GM12878 (cell line): ENCODE measurements around the gene CFAP92. TPM values are rescaled to one million over a fixed set of nuclear protein-coding genes. Genes with fewer than 3 reads are reported as not detected.
A peak's percentile ranks its signal among the peaks of the same experiment; 100 is the strongest.

ENCODE experiments used
- CEBPB ChIP-seq, 2 experiments: fragments of 150-350 bp in 1 of 2; IDR thresholded peaks; 2 replicates each; pipeline ENCODE4 v1.6.1; 2012 to 2014; ENCODE audit warnings: low read depth in 2 of 2, low read length in 2 of 2, borderline replicate concordance in 1 of 2, inconsistent platforms in 1 of 2
- CREM ChIP-seq: IDR thresholded peaks from 2 replicates; pipeline ENCODE4 v1.6.1; 2014; ENCODE audit warnings: antibody characterized with exemption, low read depth
- EGR1 ChIP-seq, 2 experiments: IDR thresholded peaks; 1 replicate in 1 of 2; 2 replicates in 1 of 2; pipeline ENCODE4 v1.6.1; 2011 to 2012; ENCODE audit warnings: low read depth in 2 of 2, low read length in 2 of 2, borderline replicate concordance in 1 of 2, mild to moderate bottlenecking in 1 of 2, moderate library complexity in 1 of 2
- EP300 ChIP-seq, 2 experiments: fragments of 150-350 bp in 1 of 2; IDR thresholded peaks; 2 replicates each; pipeline ENCODE4 v1.6.1; 2011 to 2012; ENCODE audit warnings: low read depth in 2 of 2, low read length in 2 of 2, borderline replicate concordance in 1 of 2, improper control_type of control experiment in 1 of 2, inconsistent platforms in 1 of 2; ENCODE audit not compliant: control insufficient read depth in 1 of 2
- EZH2 ChIP-seq: IDR thresholded peaks from 2 replicates; pipeline ENCODE4 v1.6.1; 2012; ENCODE audit warnings: low read depth, mild to moderate bottlenecking, control low read depth, inconsistent platforms, low read length, borderline replicate concordance; ENCODE audit not compliant: control insufficient read depth
- HCFC1 ChIP-seq: fragments of 150-350 bp; IDR thresholded peaks from 2 replicates; pipeline ENCODE4 v1.6.1; 2014; ENCODE audit warnings: low read length
- IKZF1 ChIP-seq: fragments of 450-650 bp; conservative IDR thresholded peaks from 2 replicates; pipeline ENCODE4 v1.6.1; 2017; ENCODE audit warnings: antibody characterized with exemption, mild to moderate bottlenecking
- JUNB ChIP-seq: IDR thresholded peaks from 2 replicates; pipeline ENCODE4 v1.6.1; 2016; ENCODE audit warnings: antibody characterized with exemption, mild to moderate bottlenecking
- KAT2A ChIP-seq: conservative IDR thresholded peaks from 2 replicates; pipeline ENCODE4 v1.6.1; 2011; ENCODE audit warnings: low read depth, low read length; ENCODE audit not compliant: control insufficient read depth
- NBN ChIP-seq: fragments of 450-650 bp; IDR thresholded peaks from 2 replicates; pipeline ENCODE4 v1.6.1; 2016
- NFYA ChIP-seq: IDR thresholded peaks from 2 replicates; pipeline ENCODE4 v1.6.1; 2011; ENCODE audit warnings: low read depth, mild to moderate bottlenecking, low read length, improper control_type of control experiment, borderline replicate concordance
- NR2C1 ChIP-seq: fragments of 450-650 bp; IDR thresholded peaks from 2 replicates; pipeline ENCODE4 v1.6.1; 2017; ENCODE audit warnings: antibody characterized with exemption, mild to moderate bottlenecking, moderate library complexity
- PML ChIP-seq: IDR thresholded peaks from 2 replicates; pipeline ENCODE4 v1.6.1; 2012; ENCODE audit warnings: low read length, inconsistent platforms
- RAD51 ChIP-seq: fragments of 450-650 bp; IDR thresholded peaks from 2 replicates; pipeline ENCODE4 v1.6.1; 2016; ENCODE audit warnings: moderate library complexity, mild to moderate bottlenecking, inconsistent platforms
- RELA ChIP-seq: fragments of 450-650 bp; IDR thresholded peaks from 2 replicates; pipeline ENCODE4 v1.8.0; 2014; ENCODE audit warnings: borderline replicate concordance; ENCODE audit not compliant: partially characterized antibody
- RUNX3 ChIP-seq: IDR thresholded peaks from 2 replicates; pipeline ENCODE4 v1.6.1; 2012; ENCODE audit warnings: low read length, inconsistent platforms
- SIN3A ChIP-seq: IDR thresholded peaks from 2 replicates; pipeline ENCODE4 v1.6.1; 2012; ENCODE audit warnings: low read depth, low read length, improper control_type of control experiment
- SMARCA5 ChIP-seq: fragments of 450-650 bp; IDR thresholded peaks from 2 replicates; pipeline ENCODE4 v1.6.1; 2017; ENCODE audit warnings: mild to moderate bottlenecking
- SRF ChIP-seq, 2 experiments: IDR thresholded peaks; 2 replicates each; pipeline ENCODE4 v1.6.1; 2011; ENCODE audit warnings: low read depth in 2 of 2, low read length in 2 of 2, mild to moderate bottlenecking in 1 of 2, moderate library complexity in 1 of 2
- STAT3 ChIP-seq: IDR thresholded peaks from 2 replicates; pipeline ENCODE4 v1.6.1; 2011; ENCODE audit warnings: low read depth, low read length, improper control_type of control experiment
- ZBED1 ChIP-seq: IDR thresholded peaks from 2 replicates; pipeline ENCODE4 v1.6.1; 2016; ENCODE audit warnings: borderline replicate concordance
- ZNF24 ChIP-seq: fragments of 450-650 bp; IDR thresholded peaks from 2 replicates; pipeline ENCODE4 v1.6.1; 2017; ENCODE audit warnings: antibody characterized with exemption, mild to moderate bottlenecking
- ZNF384 ChIP-seq: IDR thresholded peaks from 2 replicates; pipeline ENCODE4 v1.6.1; 2012; ENCODE audit warnings: low read depth, mild to moderate bottlenecking, low read length, improper control_type of control experiment, borderline replicate concordance
- polyA plus RNA-seq, 11 experiments: library from polyadenylated mRNA; depleted of rRNA in 4 of 11; unstranded in 6 of 11; stranded (reverse) in 5 of 11; fragments of >200 nt; fragmentation: Nextera tagmentation in 4 of 11; fragmentation: Illumina TruSeq in 1 of 11; extraction: Ambion mirVana in 4 of 11; extraction: Trizol in 1 of 11; gene quantifications; 1 replicate in 1 of 11; 2 replicates in 10 of 11; pipeline versions ENCODE4 v1.2.1 to v1.2.3, GENCODE V29; 2011 to 2016; ENCODE audit warnings: inconsistent platforms in 2 of 11, missing spikeins in 2 of 11, low read depth in 1 of 11
- total RNA-seq, 4 experiments: library from RNA; depleted of rRNA in 3 of 4; stranded (reverse); fragments of >200 nt in 3 of 4; fragmentation: Illumina TruSeq in 1 of 4; extraction: Trizol in 1 of 4; gene quantifications; 2 replicates each; pipeline versions ENCODE4 v1.2.1 to v1.2.3, GENCODE V29; 2013 to 2021
- TF ChIP-seq, protein P1 (sequence below): fragments of 450-650 bp; IDR thresholded peaks from 2 replicates; pipeline ENCODE4 v1.6.1; 2014; ENCODE audit warnings: mild to moderate bottlenecking
- TF ChIP-seq, protein P2 (sequence below): fragments of 450-650 bp; IDR thresholded peaks from 2 replicates; pipeline ENCODE4 v1.6.1; 2017; ENCODE audit warnings: low read depth, mild to moderate bottlenecking, moderate library complexity
- TF ChIP-seq, protein P3 (sequence below): IDR thresholded peaks from 2 replicates; pipeline ENCODE4 v1.6.1; 2012; ENCODE audit warnings: low read depth, low read length, improper control_type of control experiment

CFAP92 gene
- total and polyA plus RNA-seq, 10 of the 15 experiments (the other 5 are each of a cell fraction or from before 2014, with no cell fraction given): 0.05 to 0.52 (median 0.14) TPM; not detected in 7

DNA sequence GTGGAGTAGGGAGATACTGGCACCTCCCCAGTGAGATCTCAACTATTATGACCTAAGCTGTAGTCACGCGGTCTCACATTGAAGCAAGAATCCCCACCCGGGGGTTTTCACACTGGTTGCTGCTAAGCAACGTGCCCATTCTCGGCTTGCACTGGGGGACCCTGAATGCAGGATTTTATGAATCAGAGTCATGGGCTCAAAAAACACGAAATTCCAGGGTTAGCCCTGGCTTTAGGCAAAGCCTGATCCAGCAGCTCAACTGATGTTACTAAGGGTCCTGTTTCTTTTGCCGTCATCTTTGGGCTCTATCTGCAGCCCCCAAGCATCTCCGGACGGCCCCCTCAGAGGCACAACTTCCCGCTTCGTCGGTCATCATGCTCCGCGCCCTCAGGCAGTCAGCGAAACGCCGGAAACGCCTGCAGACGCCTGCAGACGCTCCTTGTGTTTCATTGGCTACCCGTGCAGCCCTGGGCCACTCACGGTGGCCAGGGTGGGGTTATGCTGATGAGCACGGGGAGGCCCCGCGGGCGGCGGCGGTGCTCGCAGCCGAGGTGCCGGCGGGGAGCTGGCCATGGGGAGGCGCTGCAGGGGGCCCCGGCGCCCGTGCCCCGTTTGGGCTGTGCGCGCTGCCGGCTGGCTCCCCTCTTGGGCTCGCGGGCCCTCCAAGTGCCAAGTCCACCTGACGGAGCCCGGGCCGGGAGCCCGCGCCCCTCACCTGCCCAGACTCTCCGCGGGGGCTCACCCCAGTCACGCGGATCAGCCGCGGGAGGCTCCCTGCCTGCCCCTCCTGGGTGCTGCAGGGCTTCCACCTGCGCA, 33.1 kb upstream of the CFAP92 start (continued):
- no peak for TF ChIP-seq RUNX3
- TF ChIP-seq HCFC1: no peak
- TF ChIP-seq ZBED1: no peak
- no peak for TF ChIP-seq CEBPB (IDR thresholded peaks at IDR 0.05; ENCODE audit: borderline replicate concordance in 1 of 2, low read depth in 2 of 2, low read length in 2 of 2)
- no peak for TF ChIP-seq SRF (IDR thresholded peaks at IDR 0.05; ENCODE audit: low read depth in 2 of 2, low read length in 2 of 2)
- TF ChIP-seq, protein P1, sequence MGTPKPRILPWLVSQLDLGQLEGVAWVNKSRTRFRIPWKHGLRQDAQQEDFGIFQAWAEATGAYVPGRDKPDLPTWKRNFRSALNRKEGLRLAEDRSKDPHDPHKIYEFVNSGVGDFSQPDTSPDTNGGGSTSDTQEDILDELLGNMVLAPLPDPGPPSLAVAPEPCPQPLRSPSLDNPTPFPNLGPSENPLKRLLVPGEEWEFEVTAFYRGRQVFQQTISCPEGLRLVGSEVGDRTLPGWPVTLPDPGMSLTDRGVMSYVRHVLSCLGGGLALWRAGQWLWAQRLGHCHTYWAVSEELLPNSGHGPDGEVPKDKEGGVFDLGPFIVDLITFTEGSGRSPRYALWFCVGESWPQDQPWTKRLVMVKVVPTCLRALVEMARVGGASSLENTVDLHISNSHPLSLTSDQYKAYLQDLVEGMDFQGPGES: 0 out of 2 replicates have a peak, but pooled peaks have one; percentile 63
- no peak for TF ChIP-seq NFYA
- TF ChIP-seq NBN: 0 out of 2 replicates have a peak, but pooled peaks have one; percentile 30
- TF ChIP-seq SMARCA5: peak; percentile 61; the same call in 1 of the 2 replicates
- TF ChIP-seq RAD51: no peak
- TF ChIP-seq PML: no peak
- no peak for TF ChIP-seq RELA
- TF ChIP-seq SIN3A: no peak
- TF ChIP-seq, protein P2, sequence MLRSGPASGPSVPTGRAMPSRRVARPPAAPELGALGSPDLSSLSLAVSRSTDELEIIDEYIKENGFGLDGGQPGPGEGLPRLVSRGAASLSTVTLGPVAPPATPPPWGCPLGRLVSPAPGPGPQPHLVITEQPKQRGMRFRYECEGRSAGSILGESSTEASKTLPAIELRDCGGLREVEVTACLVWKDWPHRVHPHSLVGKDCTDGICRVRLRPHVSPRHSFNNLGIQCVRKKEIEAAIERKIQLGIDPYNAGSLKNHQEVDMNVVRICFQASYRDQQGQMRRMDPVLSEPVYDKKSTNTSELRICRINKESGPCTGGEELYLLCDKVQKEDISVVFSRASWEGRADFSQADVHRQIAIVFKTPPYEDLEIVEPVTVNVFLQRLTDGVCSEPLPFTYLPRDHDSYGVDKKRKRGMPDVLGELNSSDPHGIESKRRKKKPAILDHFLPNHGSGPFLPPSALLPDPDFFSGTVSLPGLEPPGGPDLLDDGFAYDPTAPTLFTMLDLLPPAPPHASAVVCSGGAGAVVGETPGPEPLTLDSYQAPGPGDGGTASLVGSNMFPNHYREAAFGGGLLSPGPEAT: peak; percentile 31; the same call in 1 of the 2 replicates
- TF ChIP-seq NR2C1: no peak
- TF ChIP-seq EP300 (IDR thresholded peaks at IDR 0.05; ENCODE audit: borderline replicate concordance in 1 of 2, control insufficient read depth in 1 of 2, low read depth in 2 of 2, low read length in 2 of 2): no peak
- no peak for TF ChIP-seq JUNB
- TF ChIP-seq CREM: peak; percentile 65; the same call in 1 of the 2 replicates
- TF ChIP-seq, protein P3, sequence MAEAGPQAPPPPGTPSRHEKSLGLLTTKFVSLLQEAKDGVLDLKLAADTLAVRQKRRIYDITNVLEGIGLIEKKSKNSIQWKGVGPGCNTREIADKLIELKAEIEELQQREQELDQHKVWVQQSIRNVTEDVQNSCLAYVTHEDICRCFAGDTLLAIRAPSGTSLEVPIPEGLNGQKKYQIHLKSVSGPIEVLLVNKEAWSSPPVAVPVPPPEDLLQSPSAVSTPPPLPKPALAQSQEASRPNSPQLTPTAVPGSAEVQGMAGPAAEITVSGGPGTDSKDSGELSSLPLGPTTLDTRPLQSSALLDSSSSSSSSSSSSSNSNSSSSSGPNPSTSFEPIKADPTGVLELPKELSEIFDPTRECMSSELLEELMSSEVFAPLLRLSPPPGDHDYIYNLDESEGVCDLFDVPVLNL: no peak
- no peak for TF ChIP-seq ZNF24
- TF ChIP-seq IKZF1: peak; percentile 67
- no peak for TF ChIP-seq ZNF384
- TF ChIP-seq EZH2: no peak
- TF ChIP-seq KAT2A: no peak
- TF ChIP-seq EGR1 (IDR thresholded peaks at IDR 0.05; ENCODE audit: borderline replicate concordance in 1 of 2, low read depth in 2 of 2, low read length in 2 of 2): no peak
- no peak for TF ChIP-seq STAT3
